ENCODE measurements around the gene CSNK1G2. TPM values are rescaled to one million over a fixed set of nuclear protein-coding genes. Genes with fewer than 3 reads are reported as not detected.
A peak's percentile ranks its signal among the peaks of the same experiment; 100 is the strongest.

Gene CSNK1G2
- total and polyA plus RNA-seq, 2 of the 13 experiments (the other 11 are each of a cell fraction or from before 2014, with no cell fraction given) = 53.8 to 72.5 TPM

- no peak for TF ChIP-seq SP1 (IDR thresholded peaks at IDR 0.05)
- no peak for TF ChIP-seq SP1 (CRISPR knock-in tag; IDR thresholded peaks at IDR 0.05)
- no peak for TF ChIP-seq SIN3A (IDR thresholded peaks at IDR 0.05; ENCODE audit: borderline replicate concordance, low read depth, low read length)
- TF ChIP-seq AGO2 (optimal IDR thresholded peaks at IDR 0.05; ENCODE audit: low read depth, low read length) = peak; percentile 90
- TF ChIP-seq, protein P1, sequence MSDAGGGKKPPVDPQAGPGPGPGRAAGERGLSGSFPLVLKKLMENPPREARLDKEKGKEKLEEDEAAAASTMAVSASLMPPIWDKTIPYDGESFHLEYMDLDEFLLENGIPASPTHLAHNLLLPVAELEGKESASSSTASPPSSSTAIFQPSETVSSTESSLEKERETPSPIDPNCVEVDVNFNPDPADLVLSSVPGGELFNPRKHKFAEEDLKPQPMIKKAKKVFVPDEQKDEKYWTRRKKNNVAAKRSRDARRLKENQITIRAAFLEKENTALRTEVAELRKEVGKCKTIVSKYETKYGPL (CRISPR knock-in tag; IDR thresholded peaks at IDR 0.05) = no peak
- no peak for TF ChIP-seq BORCS8-MEF2B (CRISPR knock-in tag; IDR thresholded peaks at IDR 0.05)
- TF ChIP-seq ZNF318 (CRISPR knock-in tag; IDR thresholded peaks at IDR 0.05) = no peak
- 0 out of 2 replicates have a peak, but pooled peaks have one; percentile 9 for TF ChIP-seq GABPA (IDR thresholded peaks at IDR 0.05; ENCODE audit: low read depth, low read length)
- TF ChIP-seq GABPA (CRISPR knock-in tag; IDR thresholded peaks at IDR 0.05; ENCODE audit: low read depth) = no peak
- no peak for TF ChIP-seq ZNF414 (CRISPR knock-in tag; IDR thresholded peaks at IDR 0.05)
- TF ChIP-seq DNMT3B (CRISPR knock-in tag; conservative IDR thresholded peaks at IDR 0.05) = no peak
Measured at GRCh38 chr19:1998712-1999708, 58.0 kb downstream of the CSNK1G2 start (continued).
